DOHH2 (cell line): Measurements from ENCODE around the gene EIF3I.

Source experiments
- H3F3A ChIP-seq: fragments of 200-600 bp; sonication (generic), shearing (Covaris generic); 2 replicates; pipeline ENCODE4 v1.6.0; 2016; ENCODE audit warnings: antibody characterized with exemption, mild to moderate bottlenecking; ENCODE audit not compliant: control insufficient read depth, insufficient read depth
- H3K27ac ChIP-seq: fragments of 200-600 bp; sonication (generic); 2 replicates; pipeline ENCODE4 v1.5.1; 2014; ENCODE audit warnings: low read depth, mild to moderate bottlenecking, low read length, moderate library complexity
- H3K27me3 ChIP-seq: fragments of 200-600 bp; sonication (generic); 2 replicates; pipeline ENCODE4 v1.6.1; 2014; ENCODE audit warnings: mild to moderate bottlenecking, low read length, mixed read lengths; ENCODE audit not compliant: control insufficient read depth
- H3K36me3 ChIP-seq: fragments of 200-600 bp; sonication (generic); 2 replicates; pipeline ENCODE4 v1.6.1; 2014; ENCODE audit warnings: mild to moderate bottlenecking, low read length, moderate library complexity, mixed read lengths; ENCODE audit not compliant: control insufficient read depth
- H3K4me1 ChIP-seq: fragments of 200-600 bp; sonication (generic); 2 replicates; pipeline ENCODE4 v1.6.1; 2014; ENCODE audit warnings: mild to moderate bottlenecking, low read length, mixed read lengths; ENCODE audit not compliant: control insufficient read depth
- H3K4me2 ChIP-seq: fragments of 200-600 bp; sonication (generic); 2 replicates; pipeline ENCODE4 v1.6.0; 2014; ENCODE audit warnings: mild to moderate bottlenecking, low read length, moderate library complexity
- H3K4me3 ChIP-seq: fragments of 200-600 bp; sonication (generic); 2 replicates; pipeline ENCODE4 v1.5.1; 2014; ENCODE audit warnings: mild to moderate bottlenecking, low read length, mixed read lengths
- H3K79me2 ChIP-seq: fragments of 200-600 bp; sonication (generic); 2 replicates; pipeline ENCODE4 v1.6.1; 2014; ENCODE audit warnings: mild to moderate bottlenecking, low read length, mixed read lengths; ENCODE audit not compliant: control insufficient read depth
- H3K9me2 ChIP-seq: fragments of 200-600 bp; sonication (generic); replicated peaks from 2 replicates; pipeline ENCODE4 v1.6.1; 2014; ENCODE audit warnings: mild to moderate bottlenecking, low read length, mixed read lengths; ENCODE audit not compliant: control insufficient read depth
- H3K9me3 ChIP-seq: fragments of 200-600 bp; sonication (generic); 2 replicates; pipeline ENCODE4 v1.6.1; 2014; ENCODE audit warnings: antibody characterized with exemption, low read length, mixed read lengths; ENCODE audit not compliant: control insufficient read depth, insufficient read depth
- H4K20me1 ChIP-seq: fragments of 200-600 bp; sonication (generic); 2 replicates; pipeline ENCODE4 v1.6.0; 2014; ENCODE audit warnings: low read depth, mild to moderate bottlenecking, antibody characterized with exemption, low read length, moderate library complexity; ENCODE audit not compliant: control insufficient read depth, insufficient read depth
- CTCF ChIP-seq: fragments of 200-600 bp; sonication (generic); IDR thresholded peaks from one replicate; pipeline ENCODE4 v1.5.1; 2014; ENCODE audit warnings: antibody characterized with exemption, mild to moderate bottlenecking, low read depth, low read length; ENCODE audit not compliant: poor library complexity, severe bottlenecking
- EZH2phosphoT487 ChIP-seq: fragments of 200-600 bp; sonication (generic); IDR thresholded peaks from 2 replicates; pipeline ENCODE4 v1.6.1; 2017; ENCODE audit warnings: borderline replicate concordance, mild to moderate bottlenecking, antibody characterized with exemption, low read length, moderate library complexity, mixed read lengths

EIF3I gene

GRCh38 chr1:32215629-32216480 lies 6.4 kb upstream of the EIF3I start:
- no peaks in the 10 kb centered on the region for H4K20me1 ChIP-seq
- 0 out of 2 replicates have a peak, but pooled peaks cover 2% of the 10 kb centered on the region for H3F3A ChIP-seq
- H3K9me2 ChIP-seq, result no peaks in the 10 kb centered on the region
- H3K9me3 ChIP-seq, result no peaks in the 10 kb centered on the region
- H3K79me2 ChIP-seq, result peaks cover 2% of the 10 kb centered on the region; the same call in 1 of the 2 replicates
- peak; percentile 89 for TF ChIP-seq CTCF
- TF ChIP-seq EZH2phosphoT487, result no peak
- peaks cover 16% of the 10 kb centered on the region; the same call in 1 of the 2 replicates for H3K36me3 ChIP-seq
- H3K27me3 ChIP-seq, result no peaks in the 10 kb centered on the region
- no peak overlapping the region for H3K4me2 ChIP-seq
- no peak overlapping the region for H3K27ac ChIP-seq
- peaks cover 15% of the 10 kb centered on the region for H3K4me1 ChIP-seq
- H3K4me3 ChIP-seq, result no peak overlapping the region

DNA sequence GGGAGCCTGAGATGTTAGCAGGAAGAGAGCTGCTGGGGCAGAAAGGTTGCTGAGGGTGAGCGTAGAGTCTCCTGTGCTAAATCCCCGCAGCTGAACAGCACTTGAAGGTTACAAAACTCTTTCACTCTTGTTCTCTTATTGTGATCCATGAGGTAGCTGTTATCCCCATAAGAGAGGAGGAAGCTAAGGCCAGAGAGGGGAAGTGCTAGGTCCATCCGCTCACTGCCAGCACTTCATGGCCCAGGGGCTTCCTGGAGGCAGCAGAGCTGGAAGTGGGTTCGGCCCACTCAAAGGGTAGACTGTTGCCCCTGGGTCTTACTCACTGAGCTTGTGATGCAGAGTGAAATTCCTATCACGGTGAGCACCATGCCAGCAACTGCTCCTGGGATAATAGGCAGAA lies 5.6 kb upstream of the EIF3I start:
- peaks cover 16% of the 10 kb centered on the region; the same call in 1 of the 2 replicates for H3K36me3 ChIP-seq
- H3K79me2 ChIP-seq, result peaks cover 9% of the 10 kb centered on the region
- 0 out of 2 replicates have a peak, but pooled peaks cover 2% of the 10 kb centered on the region for H3F3A ChIP-seq
- no peak overlapping the region for H3K4me2 ChIP-seq
- H4K20me1 ChIP-seq, result no peaks in the 10 kb centered on the region
- no peaks in the 10 kb centered on the region for H3K9me2 ChIP-seq
- H3K9me3 ChIP-seq, result no peaks in the 10 kb centered on the region
- peaks cover 22% of the 10 kb centered on the region for H3K4me1 ChIP-seq
- H3K27ac ChIP-seq, result no peak overlapping the region
- TF ChIP-seq EZH2phosphoT487, result no peak
- no peak for TF ChIP-seq CTCF
- H3K27me3 ChIP-seq, result no peaks in the 10 kb centered on the region
- H3K4me3 ChIP-seq, result no peak overlapping the region

- Histone ChIP-seq H3K4me1 (peaks cover 36% of the 10 kb centered on the region), H4K20me1 (no peaks in the 10 kb centered on the region), H3K79me2 (peaks cover 34% of the 10 kb centered on the region), H3K4me3 (no peak overlapping the region), H3K36me3 (peaks cover 31% of the 10 kb centered on the region), H3K9me3 (no peaks in the 10 kb centered on the region), H3K9me2 (no peaks in the 10 kb centered on the region), H3K4me2 (no peak overlapping the region), H3K27ac (no peak overlapping the region), H3K27me3 (no peaks in the 10 kb centered on the region), H3F3A (0 out of 2 replicates have a peak, but pooled peaks cover 2% of the 10 kb centered on the region)
- TF ChIP-seq CTCF (no peak), EZH2phosphoT487 (no peak)
Observed at GRCh38 chr1:32219022-32219421, 3.2 kb upstream of the EIF3I start.
